Thoracic aorta (tissue), 2 donors: Measurements from ENCODE around the gene UBE2R2. TPM values are rescaled to one million over a fixed set of nuclear protein-coding genes. Genes with fewer than 3 reads are reported as not detected.

ENCODE experiments used
- ATAC-seq: fragments of 150-250 bp; one replicate; pipeline ENCODE4 v1.8.0; 2017; ENCODE audit warnings: low read depth; ENCODE audit not compliant: insufficient number of reproducible peaks, low FRiP score
- DNase-seq: peaks from one replicate; pipeline ENCODE4 v3.0.0-alpha.2; 2020; ENCODE audit warnings: low spot score
- H3K27ac ChIP-seq, 2 donors: fragments of 200-600 bp; sonication (generic); 1 replicate in 1 of 2; 2 replicates in 1 of 2; pipeline ENCODE4 v1.5.1; 2016; ENCODE audit warnings: mild to moderate bottlenecking in 2 of 2, moderate library complexity in 2 of 2
- H3K27me3 ChIP-seq: fragments of 200-600 bp; sonication (generic); replicated peaks from 2 replicates; pipeline ENCODE4 v1.6.0; 2016; ENCODE audit warnings: mild to moderate bottlenecking; ENCODE audit not compliant: insufficient read depth
- H3K36me3 ChIP-seq: fragments of 200-600 bp; sonication (generic); one replicate; pipeline ENCODE4 v1.5.1; 2016
- H3K4me1 ChIP-seq, 2 donors: fragments of 200-600 bp; sonication (generic); 1 replicate in 1 of 2; 2 replicates in 1 of 2; pipeline versions ENCODE4 v1.5.1 to v1.6.0; 2016; ENCODE audit warnings: low read depth in 2 of 2, mild to moderate bottlenecking in 1 of 2; ENCODE audit not compliant: control insufficient read depth in 1 of 2
- H3K4me3 ChIP-seq: fragments of 200-600 bp; sonication (generic); 2 replicates; pipeline ENCODE4 v1.5.1; 2016; ENCODE audit warnings: mild to moderate bottlenecking
- H3K9me3 ChIP-seq: fragments of 200-600 bp; sonication (generic); 2 replicates; pipeline ENCODE4 v1.5.1; 2016
- total RNA-seq, 2 donors: library from RNA; depleted of rRNA; stranded (reverse); fragments of >200 nt; gene quantifications; one replicate each; pipeline versions ENCODE4 v1.1.0 to v1.2.3, GENCODE V29; 2016
- TF ChIP-seq, protein P1 (sequence below): fragments of 200-600 bp; sonication (generic); IDR thresholded peaks from one replicate; pipeline ENCODE4 v1.5.1; 2019; ENCODE audit warnings: antibody characterized with exemption

The UBE2R2 gene
- total RNA-seq, 2 donors from 2014 or later, result 21.3 to 32.5 TPM

DNA sequence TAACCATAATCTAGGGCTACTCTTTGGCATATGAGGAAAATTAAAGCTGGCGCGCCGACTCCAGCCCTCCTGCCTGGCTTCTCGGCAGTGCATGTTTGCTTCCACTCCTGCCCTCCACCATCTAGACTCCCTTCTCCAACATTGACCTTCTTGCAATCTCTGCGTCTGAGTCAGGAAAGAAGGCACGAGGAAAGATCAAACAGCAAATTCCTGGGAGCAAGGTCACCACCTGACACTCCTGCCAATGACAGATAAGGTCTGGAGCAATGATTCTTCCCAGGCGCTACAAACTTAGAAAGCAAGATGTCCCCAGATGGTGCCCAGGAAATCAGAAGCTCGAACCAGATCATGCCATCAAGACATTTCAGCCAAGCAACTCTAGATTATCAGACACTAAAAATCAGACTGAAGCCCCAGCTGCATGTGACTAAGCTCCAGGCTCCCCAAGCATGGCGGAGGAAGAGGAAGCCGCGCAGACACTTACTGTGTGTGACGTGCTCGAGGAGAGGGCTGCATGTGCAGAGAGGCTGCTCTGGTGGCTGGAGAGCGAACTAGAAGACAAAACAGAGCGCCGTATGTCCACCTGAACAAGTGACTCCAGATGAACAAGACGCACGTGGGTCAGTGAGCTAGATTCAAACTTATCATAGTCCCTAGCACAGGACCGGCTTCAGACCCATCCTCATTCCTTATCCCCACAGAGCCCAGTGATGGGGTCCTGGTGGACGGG, 115.3 kb downstream of the UBE2R2 start:
- H3K27ac ChIP-seq, result no peak overlapping the region
- peaks cover 54% of the 10 kb centered on the region for H3K36me3 ChIP-seq
- H3K9me3 ChIP-seq, result no peaks in the 10 kb centered on the region
- DNase-seq (no peak), ATAC-seq (no peak)
- H3K4me3 ChIP-seq, result no peak overlapping the region
- no peaks in the 10 kb centered on the region for H3K4me1 ChIP-seq
- TF ChIP-seq, protein P1, sequence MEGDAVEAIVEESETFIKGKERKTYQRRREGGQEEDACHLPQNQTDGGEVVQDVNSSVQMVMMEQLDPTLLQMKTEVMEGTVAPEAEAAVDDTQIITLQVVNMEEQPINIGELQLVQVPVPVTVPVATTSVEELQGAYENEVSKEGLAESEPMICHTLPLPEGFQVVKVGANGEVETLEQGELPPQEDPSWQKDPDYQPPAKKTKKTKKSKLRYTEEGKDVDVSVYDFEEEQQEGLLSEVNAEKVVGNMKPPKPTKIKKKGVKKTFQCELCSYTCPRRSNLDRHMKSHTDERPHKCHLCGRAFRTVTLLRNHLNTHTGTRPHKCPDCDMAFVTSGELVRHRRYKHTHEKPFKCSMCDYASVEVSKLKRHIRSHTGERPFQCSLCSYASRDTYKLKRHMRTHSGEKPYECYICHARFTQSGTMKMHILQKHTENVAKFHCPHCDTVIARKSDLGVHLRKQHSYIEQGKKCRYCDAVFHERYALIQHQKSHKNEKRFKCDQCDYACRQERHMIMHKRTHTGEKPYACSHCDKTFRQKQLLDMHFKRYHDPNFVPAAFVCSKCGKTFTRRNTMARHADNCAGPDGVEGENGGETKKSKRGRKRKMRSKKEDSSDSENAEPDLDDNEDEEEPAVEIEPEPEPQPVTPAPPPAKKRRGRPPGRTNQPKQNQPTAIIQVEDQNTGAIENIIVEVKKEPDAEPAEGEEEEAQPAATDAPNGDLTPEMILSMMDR, result no peak
- no peaks in the 10 kb centered on the region for H3K27me3 ChIP-seq

DNA sequence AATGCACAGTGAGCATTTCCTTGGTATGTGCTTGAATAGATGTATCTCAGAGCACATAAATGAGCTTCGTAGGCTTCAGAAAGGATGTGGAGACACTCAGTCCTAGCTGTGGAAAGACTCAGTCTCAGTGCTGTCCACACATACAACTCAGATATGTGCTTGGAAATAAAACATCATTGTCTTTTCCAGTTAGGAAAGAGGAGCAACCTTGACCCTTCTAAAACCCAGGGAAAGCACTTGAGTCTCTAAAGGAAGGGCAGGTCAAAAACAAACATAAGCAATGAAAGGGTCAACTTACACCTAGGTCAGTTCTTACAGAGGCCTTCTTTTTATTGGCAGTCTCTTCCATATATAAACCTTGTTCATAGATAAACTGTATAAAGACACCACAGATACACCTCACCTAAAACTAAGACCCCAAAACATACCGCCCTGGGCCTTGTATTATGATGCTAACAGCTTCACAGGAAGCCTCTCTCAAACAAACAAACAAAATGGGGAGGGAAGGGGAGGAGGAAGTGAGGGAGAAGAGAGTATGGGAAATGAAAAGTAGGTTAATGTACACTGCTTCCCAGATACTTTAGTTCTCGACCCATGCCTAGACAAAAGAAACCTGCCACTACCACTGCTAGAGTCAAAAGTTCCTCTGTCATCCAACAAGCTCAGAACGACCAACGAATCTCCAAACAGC, 117.4 kb downstream of the UBE2R2 start:
- Histone ChIP-seq H3K27ac (no peak overlapping the region), H3K36me3 (peaks cover 41% of the 10 kb centered on the region), H3K27me3 (no peaks in the 10 kb centered on the region), H3K9me3 (no peaks in the 10 kb centered on the region), H3K4me3 (no peak overlapping the region), H3K4me1 (no peaks in the 10 kb centered on the region)
- TF ChIP-seq, protein P1, result no peak
- DNase-seq, result no peak
- ATAC-seq, result no peak

DNA sequence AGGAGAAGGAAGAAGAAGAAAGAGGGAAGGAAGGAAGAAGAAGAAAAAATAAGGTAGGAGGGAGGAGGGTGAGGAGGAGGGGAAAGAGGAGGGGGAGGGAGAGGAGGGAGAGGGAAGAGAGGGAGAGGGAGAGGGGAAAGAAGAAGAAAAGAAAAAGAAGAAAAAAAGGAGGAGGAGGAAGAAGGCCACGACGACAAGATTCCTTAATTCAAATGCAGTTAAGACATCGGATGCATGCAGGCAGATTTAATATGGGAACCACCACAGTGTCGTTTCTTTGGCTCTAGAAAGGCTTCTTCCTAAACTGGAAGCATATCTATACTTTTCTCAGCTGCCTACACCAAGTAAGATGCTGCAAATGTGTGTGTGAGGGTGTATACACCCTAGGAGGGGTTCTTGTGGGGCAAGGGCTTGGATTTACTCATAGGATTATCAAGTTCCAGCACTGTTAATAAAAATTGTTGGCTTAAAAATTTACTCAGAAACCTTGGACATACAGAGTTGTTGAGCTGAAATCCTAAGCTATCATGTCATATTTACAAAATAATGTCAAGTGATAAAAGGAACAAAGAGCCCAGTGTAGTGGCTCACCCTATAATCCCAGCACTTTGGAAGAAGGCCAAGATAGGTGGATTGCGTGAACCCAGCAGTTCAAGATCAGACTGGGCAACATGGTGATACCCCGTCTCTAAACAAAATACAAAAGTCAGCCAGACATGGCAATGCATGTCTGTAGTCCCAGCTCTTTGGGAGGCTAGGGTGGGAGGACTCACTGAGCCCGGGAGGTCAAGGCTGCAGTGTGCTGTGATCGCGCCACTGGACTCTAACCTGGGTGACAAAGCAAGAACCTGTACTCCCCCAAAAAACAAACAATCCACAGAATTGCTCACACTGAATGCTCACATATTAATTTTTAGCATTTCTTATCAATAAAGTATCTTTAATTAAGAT, 123.2 kb downstream of the UBE2R2 start:
- no peak overlapping the region for H3K27ac ChIP-seq
- DNase-seq, result no peak
- no peaks in the 10 kb centered on the region for H3K27me3 ChIP-seq
- H3K4me3 ChIP-seq, result no peak overlapping the region
- no peaks in the 10 kb centered on the region for H3K4me1 ChIP-seq
- TF ChIP-seq, protein P1, result no peak
- ATAC-seq, result no peak
- no peaks in the 10 kb centered on the region for H3K9me3 ChIP-seq
- peaks cover 17% of the 10 kb centered on the region for H3K36me3 ChIP-seq

DNA sequence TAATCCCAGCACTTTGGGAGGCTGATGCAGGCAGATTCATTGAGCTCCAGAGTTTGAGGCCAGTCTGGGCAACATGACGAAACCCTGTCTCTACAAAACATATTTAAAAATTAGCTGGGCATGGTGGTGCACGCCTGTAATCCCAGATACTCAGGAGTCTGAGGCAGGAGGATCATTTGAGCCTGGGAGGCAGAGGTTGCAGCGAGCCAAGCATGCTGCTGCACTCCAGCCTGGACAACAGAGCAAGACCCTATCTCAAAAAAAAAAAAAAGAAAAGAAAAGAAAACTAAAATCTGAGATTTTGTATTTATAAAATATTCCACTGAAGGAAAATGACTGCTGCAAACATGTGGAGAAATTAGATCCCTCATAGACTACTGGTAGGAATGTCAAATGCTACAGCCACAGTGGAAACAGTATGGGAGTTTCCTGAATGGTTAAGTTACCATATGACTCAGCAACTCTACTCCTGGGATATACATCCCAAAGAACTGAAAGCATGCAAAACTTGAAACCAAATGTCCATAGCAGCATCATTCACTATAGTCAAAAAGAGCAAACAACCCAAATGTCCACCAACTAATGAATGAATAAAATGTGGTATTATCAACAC, 125.6 kb downstream of the UBE2R2 start:
- DNase-seq (no peak), ATAC-seq (no peak)
- H3K36me3 ChIP-seq, result peaks cover 9% of the 10 kb centered on the region
- H3K27ac ChIP-seq, result no peak overlapping the region
- TF ChIP-seq, protein P1, result no peak
- no peaks in the 10 kb centered on the region for H3K9me3 ChIP-seq
- H3K4me1 ChIP-seq, result peaks cover 11 to 15% of the 10 kb centered on the region in 2 donors
- H3K4me3 ChIP-seq, result no peak overlapping the region
- H3K27me3 ChIP-seq, result no peaks in the 10 kb centered on the region
